Gastroesophageal sphincter (tissue), 4 donors: ENCODE data around the gene GASK1A. TPM values are rescaled to one million over a fixed set of nuclear protein-coding genes. Genes with fewer than 3 reads are reported as not detected.

Source experiments
- ATAC-seq: fragments of 150-250 bp; one replicate; pipeline ENCODE4 v1.9.1; 2016; ENCODE audit warnings: mild to moderate bottlenecking, moderate library complexity
- H3K27ac ChIP-seq, 4 donors: fragments of 200-600 bp; sonication (generic) in 3 of 4; 1 replicate in 3 of 4; 2 replicates in 1 of 4; pipeline ENCODE4 v1.5.1; 2016 to 2019
- H3K27me3 ChIP-seq: fragments of 200-600 bp; sonication (generic); one replicate; pipeline ENCODE4 v1.5.1; 2019
- H3K36me3 ChIP-seq, 2 donors: fragments of 200-600 bp; sonication (generic); one replicate each; pipeline ENCODE4 v1.5.1; 2019; ENCODE audit warnings: control low read depth in 1 of 2
- H3K4me1 ChIP-seq, 3 donors: fragments of 200-600 bp; sonication (generic); 1 replicate in 2 of 3; 2 replicates in 1 of 3; pipeline ENCODE4 v1.5.1; 2016 to 2019; ENCODE audit warnings: control low read depth in 2 of 3
- H3K4me3 ChIP-seq, 2 donors: fragments of 200-600 bp; sonication (generic); one replicate each; pipeline ENCODE4 v1.5.1; 2019; ENCODE audit warnings: mild to moderate bottlenecking in 1 of 2, moderate library complexity in 1 of 2
- H3K9me3 ChIP-seq, 3 donors: fragments of 200-600 bp; sonication (generic); one replicate each; pipeline ENCODE4 v1.5.1; 2017 to 2019; ENCODE audit warnings: control low read depth in 2 of 3
- CTCF ChIP-seq, 4 experiments: fragments of 200-600 bp in 2 of 4; fragments of 450-650 bp in 2 of 4; sonication (generic) in 1 of 4; IDR thresholded peaks; one replicate each; pipeline ENCODE4 v1.5.1; 2017 to 2019; ENCODE audit warnings: antibody characterized with exemption in 4 of 4, mild to moderate bottlenecking in 2 of 4, moderate library complexity in 2 of 4
- EP300 ChIP-seq: sonication (generic); formaldehyde crosslinking; IDR thresholded peaks from one replicate; pipeline ENCODE4 v1.6.1; 2017; ENCODE audit warnings: antibody characterized with exemption, mild to moderate bottlenecking
- POLR2A ChIP-seq, 2 donors: fragments of 450-650 bp; IDR thresholded peaks; one replicate each; pipeline ENCODE4 v1.6.1; 2017; ENCODE audit warnings: antibody characterized with exemption in 2 of 2, mild to moderate bottlenecking in 2 of 2, moderate library complexity in 1 of 2
- POLR2AphosphoS5 ChIP-seq: sonication (generic); formaldehyde crosslinking; IDR thresholded peaks from one replicate; pipeline ENCODE4 v1.6.1; 2017; ENCODE audit warnings: antibody characterized with exemption
- WGBS, 2 donors: methylation state at CpG; one replicate each; pipeline ENCODE4 v1.1.5; 2018; ENCODE audit warnings: low coverage in 1 of 2; 5-methylcytosine and 5-hydroxymethylcytosine counted together
- total RNA-seq, 4 donors: library from RNA; depleted of rRNA; stranded (reverse); fragments of >200 nt; gene quantifications; one replicate each; pipeline ENCODE4 v1.1.0, GENCODE V29; 2016

GASK1A gene
- total RNA-seq, 4 donors from 2014 or later, result 11.5 to 49.3 (median 24.2) TPM

- no peaks in the 10 kb centered on the region for H3K9me3 ChIP-seq
- ATAC-seq, result no peak
- peaks cover 0 to 19% (median 0%) of the 10 kb centered on the region in 3 donors for H3K4me1 ChIP-seq
- H3K4me3 ChIP-seq, result no peak overlapping the region
- 67 to 100% methylated on average over 1 to 3 of the region's 4 CpGs for WGBS, 2 donors
- no peak for TF ChIP-seq EP300
- no peak for TF ChIP-seq POLR2AphosphoS5
- TF ChIP-seq CTCF (IDR thresholded peaks at IDR 0.05), result no peak
- TF ChIP-seq POLR2A (IDR thresholded peaks at IDR 0.05), result no peak
- H3K27ac ChIP-seq, result no peak overlapping the region
- no peaks in the 10 kb centered on the region for H3K27me3 ChIP-seq
- H3K36me3 ChIP-seq, result peaks cover 0 to 41% of the 10 kb centered on the region in 2 donors
Observed at GRCh38 chr3:43076857-43077256, 97.7 kb downstream of the GASK1A start.

DNA sequence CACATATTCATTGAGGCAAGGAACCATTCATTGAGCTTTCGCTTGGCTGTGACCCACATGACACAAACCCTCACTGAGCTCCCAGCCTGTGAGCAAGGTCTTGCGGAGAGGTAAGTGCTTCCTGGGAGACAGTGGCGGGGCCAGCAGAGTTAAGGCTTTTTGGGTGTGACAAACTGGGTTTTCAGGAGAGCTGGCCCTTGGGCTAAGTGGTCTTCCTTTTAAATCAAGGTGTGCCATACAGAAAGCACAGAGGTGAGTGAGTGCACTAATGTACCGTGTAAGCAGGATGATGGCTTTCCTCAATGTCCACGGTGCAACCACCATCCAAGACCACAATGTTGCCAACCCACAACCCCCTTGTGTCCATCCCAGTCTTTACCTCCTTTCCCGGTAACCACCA, 98.2 kb downstream of the GASK1A start:
- H3K4me3 ChIP-seq, result no peak overlapping the region
- WGBS, 2 donors, result 100% methylated on average over 3 to 4 of the region's 6 CpGs
- H3K4me1 ChIP-seq, result peaks cover 0 to 19% (median 0%) of the 10 kb centered on the region in 3 donors
- H3K36me3 ChIP-seq, result peaks cover 0 to 45% of the 10 kb centered on the region in 2 donors
- no peaks in the 10 kb centered on the region for H3K9me3 ChIP-seq
- ATAC-seq, result no peak
- no peaks in the 10 kb centered on the region for H3K27me3 ChIP-seq
- no peak overlapping the region for H3K27ac ChIP-seq
- TF ChIP-seq CTCF (IDR thresholded peaks at IDR 0.05) (no peak), POLR2AphosphoS5 (no peak), EP300 (no peak), POLR2A (IDR thresholded peaks at IDR 0.05) (no peak)

GRCh38 chr3:43077707-43078106, 98.6 kb downstream of the GASK1A start:
- Histone ChIP-seq H3K27me3 (no peaks in the 10 kb centered on the region), H3K9me3 (no peaks in the 10 kb centered on the region), H3K4me3 (no peak overlapping the region), H3K27ac (no peak overlapping the region), H3K36me3 (peaks cover 0 to 50% of the 10 kb centered on the region in 2 donors), H3K4me1 (peaks cover 0 to 19% (median 0%) of the 10 kb centered on the region in 3 donors)
- TF ChIP-seq POLR2AphosphoS5 (no peak), CTCF (IDR thresholded peaks at IDR 0.05) (no peak), POLR2A (IDR thresholded peaks at IDR 0.05) (no peak), EP300 (no peak)
- no peak for ATAC-seq

DNA sequence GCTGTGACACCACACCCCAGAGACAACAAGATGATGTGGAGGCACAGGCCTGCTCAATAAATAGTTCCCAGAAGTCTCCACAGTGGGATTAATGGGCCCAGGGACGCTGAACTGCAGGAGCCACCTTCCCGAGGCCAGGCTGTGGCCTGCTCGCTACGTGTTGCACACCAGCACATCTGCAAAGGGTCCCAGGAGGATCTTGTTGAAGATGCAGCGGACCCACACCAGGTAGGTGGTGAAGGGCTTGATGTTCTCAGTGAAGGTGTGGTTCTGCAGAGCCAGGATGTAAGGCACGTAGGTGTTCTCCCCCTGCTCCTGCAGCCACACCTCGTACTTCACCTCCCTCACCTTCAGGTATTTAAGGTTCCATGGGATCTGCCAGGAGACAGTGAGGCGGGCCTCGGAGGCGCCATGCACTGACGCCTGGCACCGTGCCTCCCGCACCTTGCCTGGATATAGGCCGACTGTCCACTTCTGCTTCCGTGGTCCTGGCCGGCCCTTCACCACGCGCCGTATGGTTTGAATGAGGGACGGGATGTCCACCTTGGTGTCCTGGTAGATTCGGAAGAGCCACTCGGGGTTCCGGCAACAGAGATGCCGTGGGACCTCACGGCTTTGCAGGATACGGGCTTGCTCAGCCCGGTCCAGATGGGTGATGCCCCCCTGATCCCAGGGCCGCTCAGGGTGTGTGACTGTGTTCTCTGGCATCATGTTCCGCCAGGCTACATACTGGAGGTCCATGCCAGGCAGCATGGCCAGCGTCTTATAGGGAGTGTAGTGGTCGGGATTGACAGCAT, 100.6 kb downstream of the GASK1A start:
- no peak for ATAC-seq
- TF ChIP-seq CTCF (IDR thresholded peaks at IDR 0.05) (no peak), EP300 (no peak), POLR2A (IDR thresholded peaks at IDR 0.05) (no peak), POLR2AphosphoS5 (no peak)
- Histone ChIP-seq H3K4me1 (peaks cover 0 to 19% (median 0%) of the 10 kb centered on the region in 3 donors), H3K27me3 (no peaks in the 10 kb centered on the region), H3K4me3 (no peak overlapping the region), H3K9me3 (no peaks in the 10 kb centered on the region), H3K36me3 (peaks cover 0 to 55% of the 10 kb centered on the region in 2 donors), H3K27ac (no peak overlapping the region)
- WGBS, 2 donors, result 84 to 100% methylated on average over 2 to 3 of the region's 31 CpGs
